DMS153 (cell line): ENCODE results near the gene ANGPTL1.

ENCODE experiments used
- DNase-seq: peaks from one replicate; lab custom pipeline; 2025; lab: John Stamatoyannopoulos, UW

ANGPTL1 gene

DNA sequence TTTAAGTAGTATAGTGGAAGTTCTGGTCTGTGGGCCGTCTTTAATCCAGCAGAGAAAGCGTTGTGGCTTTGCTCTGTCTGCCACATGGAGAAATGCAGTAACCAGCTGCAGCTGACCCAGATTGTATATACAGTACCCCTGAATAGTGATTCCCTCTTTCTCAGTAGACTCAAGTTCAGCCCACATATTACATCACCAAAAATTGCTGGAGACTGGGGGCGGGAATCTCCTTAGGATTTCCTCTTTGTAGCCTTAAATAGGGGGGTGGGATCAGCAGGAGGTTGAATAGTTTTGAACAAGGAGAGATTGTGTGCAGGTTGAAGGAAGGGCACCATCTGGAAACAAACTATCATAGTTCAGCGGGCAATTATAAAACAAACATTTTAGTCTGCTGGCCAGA, at the start of gene ANGPTL1:
Gene ANGPTL1 (minus strand): TSS at position 134 of the 400 bp plus-strand sequence. CDS start 5,301 bp downstream, outside the sequence.
- DNase-seq, result no peak

GRCh38 chr1:178919581-178919980, 48.7 kb upstream of the ANGPTL1 start:
- DNase-seq, result no peak

- no peak for DNase-seq
Measured at GRCh38 chr1:178918955-178919354, 48.1 kb upstream of the ANGPTL1 start.

GRCh38 chr1:178918308-178918707, 47.4 kb upstream of the ANGPTL1 start:
- DNase-seq, result no peak

DNA sequence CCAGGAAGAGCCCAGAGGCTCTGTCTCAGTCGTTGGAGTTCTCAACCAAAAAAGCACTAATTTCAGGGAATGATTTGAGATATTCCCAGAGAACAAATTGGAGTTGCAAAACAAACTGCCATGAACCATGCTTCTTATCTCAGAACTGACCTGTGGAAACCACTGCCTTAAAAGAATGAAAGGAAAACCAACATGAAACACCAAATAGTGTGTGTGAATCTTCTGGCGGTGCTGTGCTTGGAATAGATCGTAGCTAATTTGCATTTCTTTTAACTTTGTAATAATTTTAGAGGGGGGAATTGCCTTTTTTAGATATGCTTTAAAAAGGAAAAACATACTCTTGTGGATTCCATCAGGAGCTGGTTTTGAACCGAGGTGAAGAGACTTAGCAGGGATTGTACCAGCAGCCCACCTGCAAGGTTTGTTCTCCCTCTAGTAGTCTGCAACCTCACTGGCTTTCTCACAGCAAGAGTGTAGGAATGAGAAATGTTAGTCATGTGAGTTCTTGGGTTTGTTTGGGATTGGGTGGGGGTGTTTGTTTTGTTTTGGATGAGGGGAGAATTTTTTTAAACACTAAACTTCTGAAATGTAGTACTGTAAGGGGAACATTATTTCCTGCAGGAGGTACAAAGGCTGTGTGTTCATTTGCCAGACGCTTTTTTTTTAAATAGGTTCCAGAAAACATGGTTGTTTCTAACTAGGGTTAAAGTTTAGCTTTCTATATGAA, 45.7 kb upstream of the ANGPTL1 start:
- DNase-seq, result no peak

GRCh38 chr1:178912597-178912996, 41.7 kb upstream of the ANGPTL1 start:
- DNase-seq, result no peak

- no peak for DNase-seq
Measured at GRCh38 chr1:178910023-178910422, 39.1 kb upstream of the ANGPTL1 start.

- DNase-seq, result no peak
Measured at GRCh38 chr1:178908358-178908757, 37.5 kb upstream of the ANGPTL1 start.

- no peak for DNase-seq
Measured at GRCh38 chr1:178901482-178902125, 30.7 kb upstream of the ANGPTL1 start.

DNA sequence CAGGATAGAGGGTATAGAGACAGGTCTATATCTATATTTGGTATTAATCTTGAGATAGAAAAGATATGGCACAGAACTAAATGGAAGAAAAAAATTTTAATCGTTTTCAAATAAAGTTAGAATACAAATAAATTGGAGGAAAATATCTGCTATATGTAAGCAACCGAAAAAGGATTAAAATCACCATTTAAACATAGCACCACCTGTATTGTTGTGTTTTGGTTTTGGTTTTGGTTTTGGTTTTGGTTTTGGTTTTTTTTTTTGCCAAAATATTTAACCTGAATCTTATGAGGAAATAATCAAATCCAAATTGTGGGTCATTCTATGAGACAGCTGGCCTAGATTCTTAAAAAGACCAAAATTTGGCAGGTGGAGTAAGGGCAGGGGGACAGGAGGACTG, 28.5 kb upstream of the ANGPTL1 start:
- DNase-seq, result no peak

DNA sequence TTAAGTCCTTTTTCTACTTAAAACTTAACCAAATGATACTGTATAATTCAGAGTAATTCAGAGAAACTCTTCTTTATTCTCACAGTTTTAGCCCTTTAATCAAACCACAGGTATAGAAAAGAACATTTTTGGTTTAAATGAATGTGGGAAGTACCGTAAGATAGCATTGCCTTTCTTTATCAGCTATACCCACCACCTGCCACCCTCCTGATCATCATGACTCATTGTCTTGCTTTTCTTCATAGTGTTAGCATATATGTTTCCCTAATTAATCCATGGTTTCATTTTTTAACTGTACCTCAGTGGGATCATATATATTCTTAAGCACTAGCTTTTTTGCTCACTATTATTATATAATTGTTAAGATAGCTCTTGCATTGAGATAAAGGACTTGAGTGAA, 27.5 kb upstream of the ANGPTL1 start:
- no peak for DNase-seq

DNA sequence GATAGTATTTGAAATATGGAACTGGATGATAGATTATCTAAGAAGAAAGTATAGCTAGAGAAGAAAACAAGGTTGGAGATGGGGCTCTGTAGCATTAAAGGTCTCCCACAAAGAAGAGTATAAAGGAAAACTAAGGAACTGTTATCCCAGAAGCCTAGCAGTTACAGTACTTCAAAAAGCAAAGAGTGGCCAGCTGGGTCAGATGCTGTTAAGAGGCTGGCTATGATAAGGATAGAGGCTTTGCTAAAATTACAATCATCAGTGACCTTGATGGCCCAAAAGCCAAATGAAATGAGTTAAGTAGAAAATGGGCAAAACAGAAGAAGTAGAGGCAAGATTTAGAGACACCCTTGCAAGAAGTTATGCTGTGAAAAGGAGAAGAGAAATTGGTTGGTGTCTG, 25.1 kb upstream of the ANGPTL1 start:
- no peak for DNase-seq

DNA sequence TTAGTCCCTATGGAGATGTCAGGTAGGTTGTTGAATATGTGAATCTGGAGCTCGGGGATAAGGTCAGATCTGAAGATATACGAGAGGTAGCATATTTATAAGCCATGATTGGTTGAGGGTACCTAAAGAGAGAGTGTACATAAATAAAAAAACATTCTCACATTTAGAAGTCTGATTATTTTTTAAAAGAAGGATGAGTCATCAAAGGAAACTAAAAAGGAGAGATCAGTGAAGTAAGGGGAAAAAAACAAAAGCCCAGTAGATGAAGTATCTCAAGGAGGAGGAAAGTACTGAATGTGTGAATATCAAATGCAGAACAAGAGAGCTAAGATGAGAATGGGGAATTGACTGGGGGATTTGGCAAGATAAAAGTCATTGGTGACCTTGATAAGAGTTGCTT, 15.7 kb upstream of the ANGPTL1 start:
- DNase-seq, result no peak

DNA sequence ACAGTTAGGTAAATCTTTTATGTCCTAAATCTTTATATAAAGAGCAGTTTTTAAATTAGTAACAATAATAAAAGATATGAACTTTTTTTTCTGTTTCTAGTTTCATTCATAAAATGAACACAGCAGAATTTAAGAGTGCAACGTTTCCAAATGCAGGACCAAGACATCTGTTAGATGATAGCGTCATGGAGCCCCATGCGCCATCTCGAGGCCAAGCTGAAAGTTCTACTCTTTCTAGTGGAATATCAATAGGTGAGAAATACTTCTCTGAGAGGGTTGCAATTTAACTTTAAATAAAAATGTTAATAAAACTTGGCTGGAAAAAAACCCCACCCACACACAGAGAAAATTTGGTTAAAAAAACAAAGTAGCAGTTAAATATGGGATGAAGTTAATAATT, 15.0 kb upstream of the ANGPTL1 start:
- DNase-seq, result no peak

GRCh38 chr1:178881950-178882349, 11.1 kb upstream of the ANGPTL1 start:
- no peak for DNase-seq

DNA sequence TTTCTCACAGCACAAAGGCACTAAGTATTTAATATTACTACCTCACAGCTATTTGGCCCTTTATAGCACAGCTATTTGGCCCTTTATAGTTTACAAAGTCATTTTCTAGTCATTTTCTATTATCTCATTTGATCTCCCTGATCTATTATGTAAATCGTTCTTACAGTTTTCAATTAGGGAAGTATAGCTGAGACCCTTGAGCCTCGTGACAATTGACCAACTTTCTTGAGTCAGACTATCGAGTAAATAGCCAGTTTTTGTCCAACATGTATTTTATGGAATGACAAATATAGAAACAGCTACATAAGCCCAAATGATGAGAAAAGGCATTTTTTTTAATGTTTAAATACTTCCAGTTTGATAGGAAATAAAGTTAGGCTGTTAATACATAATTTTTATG, 7.0 kb upstream of the ANGPTL1 start:
- no peak for DNase-seq

DNA sequence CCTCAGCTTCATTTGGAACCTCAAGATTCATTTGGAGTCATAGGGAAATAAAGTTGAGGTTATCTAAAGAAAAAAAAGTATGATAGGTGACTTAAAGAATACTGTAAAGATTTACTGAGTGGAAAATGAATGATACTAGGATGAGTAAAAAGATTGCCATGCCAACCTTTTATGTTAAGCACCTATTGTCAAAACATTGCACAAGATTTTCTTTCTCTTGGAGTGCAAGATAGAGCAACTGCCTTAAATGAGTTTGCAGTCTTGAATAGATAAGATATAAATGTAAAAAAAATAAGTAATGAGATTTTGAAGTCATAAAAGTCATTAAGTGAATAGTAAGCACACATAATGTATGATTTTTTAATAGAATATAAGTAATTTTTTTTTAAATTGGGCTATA, 5.1 kb upstream of the ANGPTL1 start:
- no peak for DNase-seq

- no peak for DNase-seq
Measured at GRCh38 chr1:178874966-178875365, 4.1 kb upstream of the ANGPTL1 start.

GRCh38 chr1:178871551-178872320, 859 bp upstream of the ANGPTL1 start:
- no peak for DNase-seq

GRCh38 chr1:178870221-178870620, 656 bp downstream of the ANGPTL1 start:
- DNase-seq, result no peak

GRCh38 chr1:178869119-178869697, 1.7 kb downstream of the ANGPTL1 start:
- no peak for DNase-seq

- no peak for DNase-seq
Measured at GRCh38 chr1:178868706-178869105, 2.2 kb downstream of the ANGPTL1 start.

GRCh38 chr1:178867670-178868069, 3.2 kb downstream of the ANGPTL1 start:
- no peak for DNase-seq
